ENCODE data around the gene GDF15.
A peak's percentile ranks its signal among the peaks of the same experiment; 100 is the strongest.

Gene GDF15

GRCh38 chr19:18433735-18434398 lies 47.9 kb downstream of the GDF15 start:
- H3K36me3 ChIP-seq (ENCODE audit: control insufficient read depth, low read length): peaks cover 34% of the 10 kb centered on the region
- 0 out of 2 replicates have a peak overlapping the region, but pooled peaks have one; percentile 5 for H3K4me3 ChIP-seq (ENCODE audit: low read length)
- no peaks in the 10 kb centered on the region for H3K9me3 ChIP-seq (ENCODE audit: control insufficient read depth, insufficient read depth, low read length)
- peak overlapping the region; percentile 24; the same call in 1 of the 2 replicates for H3K4me2 ChIP-seq (ENCODE audit: low read length)
- H3K9me2 ChIP-seq (replicated peaks; ENCODE audit: control insufficient read depth, low read length): no peaks in the 10 kb centered on the region
- H3K79me2 ChIP-seq (ENCODE audit: control insufficient read depth, low read length): peaks cover 15% of the 10 kb centered on the region
- H4K20me1 ChIP-seq (ENCODE audit: control insufficient read depth, insufficient read depth, low read depth, low read length): 0 out of 2 replicates have a peak, but pooled peaks cover 3% of the 10 kb centered on the region
- no peak overlapping the region for H3K27ac ChIP-seq (ENCODE audit: low read depth, low read length)
- peaks cover under 1% of the 10 kb centered on the region; the same call in 1 of the 2 replicates for H3F3A ChIP-seq (ENCODE audit: control insufficient read depth, insufficient read depth)
- peaks cover 59% of the 10 kb centered on the region for H3K4me1 ChIP-seq (ENCODE audit: control insufficient read depth, low read length)
- H3K27me3 ChIP-seq (ENCODE audit: control insufficient read depth, low read length): no peaks in the 10 kb centered on the region
- TF ChIP-seq EZH2phosphoT487 (IDR thresholded peaks at IDR 0.05; ENCODE audit: borderline replicate concordance, low read length) (no peak), CTCF (IDR thresholded peaks at IDR 0.05; ENCODE audit: low read depth, low read length, poor library complexity, severe bottlenecking) (no peak)

DNA sequence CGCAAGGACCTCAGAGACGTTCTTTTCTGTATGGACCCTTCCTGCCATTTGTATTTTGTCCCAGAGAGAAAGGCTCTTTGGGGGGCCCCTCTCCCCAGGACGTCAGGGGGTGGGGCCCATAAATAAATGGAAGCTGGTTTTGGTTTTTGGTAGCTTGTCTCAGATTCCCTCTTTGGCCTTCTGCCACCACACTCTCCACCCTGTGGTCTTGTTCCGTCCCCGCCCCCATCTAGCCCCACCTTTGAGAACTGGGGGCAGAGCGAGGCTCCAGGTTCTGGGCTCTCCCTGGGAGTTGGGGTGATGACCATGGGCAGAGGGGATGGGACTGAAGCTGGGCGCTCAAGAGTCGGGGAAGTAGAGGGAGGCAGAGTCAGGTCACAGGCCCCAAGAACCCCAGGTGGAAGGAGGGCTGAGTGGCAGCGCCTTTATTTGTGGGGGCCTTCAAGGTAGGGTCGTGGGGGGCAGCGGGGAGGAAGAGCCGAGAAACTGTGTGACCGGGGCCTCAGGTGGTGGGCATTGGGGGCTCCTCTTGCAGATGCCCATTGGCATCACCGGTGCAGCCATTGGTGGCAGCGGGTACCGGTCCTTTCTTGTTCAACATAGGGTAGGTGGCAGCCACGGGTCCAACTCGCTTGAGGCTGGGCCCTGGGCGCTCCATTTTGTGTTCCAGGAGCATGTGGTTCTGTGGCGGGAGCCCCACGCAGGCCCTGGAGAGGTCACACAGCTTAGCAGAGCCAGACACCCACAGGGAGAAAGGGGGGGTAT lies 48.6 kb downstream of the GDF15 start:
- Histone ChIP-seq H3K36me3 (ENCODE audit: control insufficient read depth, low read length) (peaks cover 34% of the 10 kb centered on the region), H3F3A (ENCODE audit: control insufficient read depth, insufficient read depth) (peaks cover 4% of the 10 kb centered on the region; the same call in 1 of the 2 replicates), H3K4me2 (ENCODE audit: low read length) (peak overlapping the region; percentile 24; the same call in 1 of the 2 replicates), H3K9me3 (ENCODE audit: control insufficient read depth, insufficient read depth, low read length) (no peaks in the 10 kb centered on the region), H4K20me1 (ENCODE audit: control insufficient read depth, insufficient read depth, low read depth, low read length) (0 out of 2 replicates have a peak, but pooled peaks cover 1% of the 10 kb centered on the region), H3K27me3 (ENCODE audit: control insufficient read depth, low read length) (no peaks in the 10 kb centered on the region), H3K79me2 (ENCODE audit: control insufficient read depth, low read length) (peaks cover 11% of the 10 kb centered on the region), H3K4me1 (ENCODE audit: control insufficient read depth, low read length) (peaks cover 55% of the 10 kb centered on the region), H3K4me3 (ENCODE audit: low read length) (no peak overlapping the region), H3K9me2 (replicated peaks; ENCODE audit: control insufficient read depth, low read length) (no peaks in the 10 kb centered on the region), H3K27ac (ENCODE audit: low read depth, low read length) (no peak overlapping the region)
- no peak for TF ChIP-seq CTCF (IDR thresholded peaks at IDR 0.05; ENCODE audit: low read depth, low read length, poor library complexity, severe bottlenecking)
- TF ChIP-seq EZH2phosphoT487 (IDR thresholded peaks at IDR 0.05; ENCODE audit: borderline replicate concordance, low read length): no peak

- no peaks in the 10 kb centered on the region for H3K9me3 ChIP-seq (ENCODE audit: control insufficient read depth, insufficient read depth, low read length)
- H3K4me1 ChIP-seq (ENCODE audit: control insufficient read depth, low read length): peaks cover 50% of the 10 kb centered on the region
- TF ChIP-seq EZH2phosphoT487 (IDR thresholded peaks at IDR 0.05; ENCODE audit: borderline replicate concordance, low read length) (no peak), CTCF (IDR thresholded peaks at IDR 0.05; ENCODE audit: low read depth, low read length, poor library complexity, severe bottlenecking) (no peak)
- no peaks in the 10 kb centered on the region for H3K27me3 ChIP-seq (ENCODE audit: control insufficient read depth, low read length)
- H3K79me2 ChIP-seq (ENCODE audit: control insufficient read depth, low read length): peaks cover 6% of the 10 kb centered on the region; the same call in 1 of the 2 replicates
- no peak overlapping the region for H3K27ac ChIP-seq (ENCODE audit: low read depth, low read length)
- no peak overlapping the region for H3K4me2 ChIP-seq (ENCODE audit: low read length)
- no peak overlapping the region for H3K4me3 ChIP-seq (ENCODE audit: low read length)
- peaks cover 30% of the 10 kb centered on the region for H3K36me3 ChIP-seq (ENCODE audit: control insufficient read depth, low read length)
- peaks cover 8% of the 10 kb centered on the region; the same call in 1 of the 2 replicates for H3F3A ChIP-seq (ENCODE audit: control insufficient read depth, insufficient read depth)
- H3K9me2 ChIP-seq (replicated peaks; ENCODE audit: control insufficient read depth, low read length): no peaks in the 10 kb centered on the region
- no peaks in the 10 kb centered on the region for H4K20me1 ChIP-seq (ENCODE audit: control insufficient read depth, insufficient read depth, low read depth, low read length)
These were observed 49.4 kb downstream of the GDF15 start for GRCh38 chr19:18435178-18435841.

Measured in DOHH2 (cell line).